GM12892 (cell line): ENCODE data around the gene POU3F2.

Experiments
- POLR2A ChIP-seq: IDR thresholded peaks from 2 replicates; pipeline ENCODE4 v1.6.1; 2011; ENCODE audit warnings: low read depth, low read length, control low read depth
- TAF1 ChIP-seq: IDR thresholded peaks from 2 replicates; pipeline ENCODE4 v1.6.1; 2011; ENCODE audit warnings: low read depth, mild to moderate bottlenecking, control low read depth, low read length, borderline replicate concordance

GRCh38 chr6:98800866-98801265 is 33.5 kb upstream of the POU3F2 start:
- TF ChIP-seq POLR2A, result no peak
- no peak for TF ChIP-seq TAF1
